ENCODE results near the gene FCHSD1. TPM values are rescaled to one million over a fixed set of nuclear protein-coding genes. Genes with fewer than 3 reads are reported as not detected.

FCHSD1 gene
- total and polyA plus RNA-seq, 4 donors, result 12.2 to 23.2 (median 17.7) TPM

GRCh38 chr5:141654298-141654697, 3.1 kb upstream of the FCHSD1 start:
- ATAC-seq (ENCODE audit: insufficient read depth, low FRiP score) (no peak), DNase-seq (no peak)
- Histone ChIP-seq H3K4me3 (no peak overlapping the region), H3K9me3 (ENCODE audit: control insufficient read depth in 4 of 4, insufficient read depth in 3 of 4, low read length in 3 of 4) (no peaks in the 10 kb centered on the region), H3K9ac (ENCODE audit: insufficient read depth in 1 of 2, low read length in 2 of 2) (no peak overlapping the region), H3K4me1 (ENCODE audit: control insufficient read depth in 5 of 5, insufficient read depth in 5 of 5, low read length in 5 of 5) (peaks cover 0 to 13% (median 0%) of the 10 kb centered on the region in 5 donors), H3K36me3 (ENCODE audit: control insufficient read depth in 4 of 4, insufficient read depth in 4 of 4, low read length in 4 of 4) (peaks cover 4 to 30% (median 22%) of the 10 kb centered on the region in 4 donors), H3K27ac (ENCODE audit: low read depth in 1 of 2, low read length in 1 of 2) (no peak overlapping the region), H3K27me3 (ENCODE audit: control insufficient read depth in 3 of 3, insufficient read depth in 3 of 3, low read length in 2 of 3) (no peaks in the 10 kb centered on the region)
- 67 to 76% methylated on average over 2 of the region's 2 CpGs for WGBS, 2 donors
- TF ChIP-seq CTCF (IDR thresholded peaks at IDR 0.05; ENCODE audit: control extremely low read depth, extremely low read depth), result no peak

- Histone ChIP-seq H3K9me3 (ENCODE audit: control insufficient read depth in 4 of 4, insufficient read depth in 3 of 4, low read length in 3 of 4) (no peaks in the 10 kb centered on the region), H3K9ac (ENCODE audit: insufficient read depth in 1 of 2, low read length in 2 of 2) (peak overlapping the region in 1 of 2 donors; percentile 50), H3K4me3 (no peak overlapping the region), H3K27ac (ENCODE audit: low read depth in 1 of 2, low read length in 1 of 2) (no peak overlapping the region), H3K27me3 (ENCODE audit: control insufficient read depth in 3 of 3, insufficient read depth in 3 of 3, low read length in 2 of 3) (no peaks in the 10 kb centered on the region), H3K4me1 (ENCODE audit: control insufficient read depth in 5 of 5, insufficient read depth in 5 of 5, low read length in 5 of 5) (peaks cover 0 to 13% (median 0%) of the 10 kb centered on the region in 5 donors), H3K36me3 (ENCODE audit: control insufficient read depth in 4 of 4, insufficient read depth in 4 of 4, low read length in 4 of 4) (peaks cover 4 to 21% (median 8%) of the 10 kb centered on the region in 4 donors)
- 47 to 50% methylated on average over 9 of the region's 9 CpGs for WGBS, 2 donors
- no peak for TF ChIP-seq CTCF (IDR thresholded peaks at IDR 0.05; ENCODE audit: control extremely low read depth, extremely low read depth)
- peak in 1 of 3 donors; percentile 7 for DNase-seq
- ATAC-seq (ENCODE audit: insufficient read depth, low FRiP score), result no peak
Observed at GRCh38 chr5:141651728-141652105, 499 bp upstream of the FCHSD1 start.

- no peak overlapping the region for H3K4me3 ChIP-seq
Observed at GRCh38 chr5:141649972-141650371, 1.2 kb downstream of the FCHSD1 start.

More at GRCh38 chr5:141649972-141650371, 1.2 kb downstream of the FCHSD1 start:
- H3K27me3 ChIP-seq (ENCODE audit: control insufficient read depth in 3 of 3, insufficient read depth in 3 of 3, low read length in 2 of 3), result no peaks in the 10 kb centered on the region
- no peak for ATAC-seq (ENCODE audit: insufficient read depth, low FRiP score)
- H3K4me1 ChIP-seq (ENCODE audit: control insufficient read depth in 5 of 5, insufficient read depth in 5 of 5, low read length in 5 of 5), result peaks cover 0 to 13% (median 0%) of the 10 kb centered on the region in 5 donors
- no peak overlapping the region for H3K27ac ChIP-seq (ENCODE audit: low read depth in 1 of 2, low read length in 1 of 2)
- H3K9ac ChIP-seq (ENCODE audit: insufficient read depth in 1 of 2, low read length in 2 of 2), result no peak overlapping the region
- DNase-seq, result no peak
- no peaks in the 10 kb centered on the region for H3K9me3 ChIP-seq (ENCODE audit: control insufficient read depth in 4 of 4, insufficient read depth in 3 of 4, low read length in 3 of 4)
- no peak for TF ChIP-seq CTCF (IDR thresholded peaks at IDR 0.05; ENCODE audit: control extremely low read depth, extremely low read depth)
- peaks cover 4 to 15% (median 11%) of the 10 kb centered on the region in 4 donors for H3K36me3 ChIP-seq (ENCODE audit: control insufficient read depth in 4 of 4, insufficient read depth in 4 of 4, low read length in 4 of 4)

All from lung (tissue), 12 donors.